ENCODE data around the gene TMEM44.

TMEM44 gene, protein sequence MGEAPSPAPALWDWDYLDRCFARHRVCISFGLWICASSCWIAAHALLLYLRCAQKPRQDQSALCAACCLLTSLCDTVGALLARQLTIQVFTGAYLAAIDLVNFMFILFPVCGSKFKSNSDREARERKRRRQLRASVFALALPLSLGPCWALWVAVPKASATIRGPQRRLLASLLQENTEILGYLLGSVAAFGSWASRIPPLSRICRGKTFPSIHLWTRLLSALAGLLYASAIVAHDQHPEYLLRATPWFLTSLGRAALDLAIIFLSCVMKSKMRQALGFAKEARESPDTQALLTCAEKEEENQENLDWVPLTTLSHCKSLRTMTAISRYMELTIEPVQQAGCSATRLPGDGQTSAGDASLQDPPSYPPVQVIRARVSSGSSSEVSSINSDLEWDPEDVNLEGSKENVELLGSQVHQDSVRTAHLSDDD

GRCh38 chr3:194633349-194634004 lies at the start of gene TMEM44:
TSS of gene TMEM44 (minus strand) at chr3:194633419. CDS start at chr3:194633215, 204 bp downstream.
- DNase-seq (ENCODE audit: low read depth in 2 of 2) = peak in 1 of 2 experiments; percentile 27

DNA sequence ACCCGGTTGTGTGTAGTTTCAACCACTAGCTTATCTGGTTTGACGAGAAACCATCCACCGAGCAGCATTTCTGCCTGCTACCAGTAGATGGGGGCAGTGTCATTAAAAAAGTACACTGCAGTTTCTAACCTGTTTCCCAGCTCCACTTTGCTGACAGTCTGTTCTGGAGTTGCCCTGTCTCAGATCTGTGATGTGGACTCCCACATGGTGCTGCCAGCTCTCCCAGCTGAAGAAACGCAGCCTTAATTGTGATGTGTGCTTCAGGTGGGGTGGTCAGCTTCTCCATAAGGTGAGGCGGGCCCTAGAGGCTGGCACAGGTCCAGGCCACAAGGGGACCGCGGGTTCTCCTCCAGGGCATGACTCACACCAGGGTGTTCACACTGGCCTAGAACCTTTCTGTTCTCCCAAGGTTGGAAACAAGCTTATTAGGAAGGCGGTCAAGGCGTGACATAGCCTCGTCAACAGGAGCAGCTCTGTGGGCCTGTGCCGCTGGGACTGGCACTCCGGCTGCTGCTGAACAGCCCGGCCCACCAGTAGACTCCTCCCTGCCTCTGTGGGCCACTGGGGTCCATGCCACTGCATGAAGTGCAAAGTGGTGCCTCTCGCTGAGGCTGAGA lies 49.6 kb upstream of the TMEM44 start:
- DNase-seq (ENCODE audit: low read depth in 2 of 2) = peak in 1 of 2 experiments; percentile 54

DNA sequence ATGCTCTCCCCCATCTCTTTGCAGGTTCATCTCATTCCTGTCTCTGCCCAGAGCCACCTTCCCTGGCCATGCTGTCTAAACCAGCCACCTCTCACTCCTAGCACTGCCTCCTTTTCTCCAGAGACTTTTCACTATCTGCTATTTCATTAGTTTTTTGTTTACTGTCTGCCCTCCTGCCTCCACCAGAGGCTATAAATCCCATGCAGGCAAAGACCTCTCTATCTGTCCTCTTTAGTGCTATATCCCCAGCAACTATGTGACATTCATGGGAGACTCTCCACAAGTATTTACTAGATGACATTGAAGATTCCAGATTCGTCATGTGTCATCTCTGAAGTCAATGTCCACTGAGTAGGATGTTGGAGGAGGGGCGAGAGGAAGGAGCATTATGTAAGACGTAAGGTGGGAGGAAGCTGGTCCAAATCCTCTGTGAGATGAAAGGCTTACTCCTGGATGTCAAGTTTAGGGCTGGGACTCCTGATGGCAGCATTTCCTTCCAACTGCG lies 49.0 kb upstream of the TMEM44 start:
- no peak for DNase-seq (ENCODE audit: low read depth in 2 of 2)

DNA sequence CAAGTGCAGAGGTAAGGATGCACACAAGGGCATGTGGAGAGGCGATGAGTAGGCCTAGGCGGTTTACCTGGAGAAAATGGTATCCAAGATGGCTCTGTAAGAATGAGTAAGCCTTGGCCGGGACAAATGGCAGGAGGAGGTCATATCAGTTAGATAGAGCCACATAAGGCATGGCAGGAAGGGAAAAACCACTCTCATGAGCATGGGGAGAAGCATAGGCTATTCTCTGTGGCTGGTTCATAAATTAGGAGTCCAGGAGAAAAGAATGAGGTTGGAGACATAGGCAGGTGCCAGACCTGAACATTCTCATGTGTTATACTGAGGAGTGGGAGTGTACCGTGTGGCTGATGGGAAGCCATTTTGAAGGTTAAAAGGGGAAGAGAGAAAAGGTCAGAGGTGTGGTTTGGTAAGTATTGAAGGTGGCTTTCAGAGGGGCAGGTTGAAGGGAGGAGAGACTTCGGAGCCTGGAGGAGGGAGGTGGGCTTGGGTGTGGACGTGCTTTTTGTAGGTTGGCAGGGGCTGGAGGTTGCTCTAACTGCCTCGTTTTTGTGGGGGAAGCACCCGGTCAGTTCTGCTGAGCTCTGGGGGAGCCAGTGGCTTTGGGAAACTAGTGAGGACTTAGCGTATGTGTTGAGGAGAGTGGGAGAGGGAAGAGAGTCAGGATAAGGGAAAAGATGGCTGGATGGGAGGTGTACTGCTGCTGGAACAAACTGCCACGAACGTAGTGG lies 47.8 kb upstream of the TMEM44 start:
- DNase-seq (ENCODE audit: low read depth in 2 of 2) = no peak

GRCh38 chr3:194676471-194676870 lies 43.3 kb upstream of the TMEM44 start:
- DNase-seq (ENCODE audit: low read depth in 2 of 2) = no peak

- no peak for DNase-seq (ENCODE audit: low read depth in 2 of 2)
Observed at GRCh38 chr3:194675680-194676079, 42.5 kb upstream of the TMEM44 start.

- DNase-seq (ENCODE audit: low read depth in 2 of 2) = no peak
Observed at GRCh38 chr3:194675081-194675640, 41.9 kb upstream of the TMEM44 start.

- DNase-seq (ENCODE audit: low read depth in 2 of 2) = no peak
Observed at GRCh38 chr3:194673761-194674160, 40.5 kb upstream of the TMEM44 start.

DNA sequence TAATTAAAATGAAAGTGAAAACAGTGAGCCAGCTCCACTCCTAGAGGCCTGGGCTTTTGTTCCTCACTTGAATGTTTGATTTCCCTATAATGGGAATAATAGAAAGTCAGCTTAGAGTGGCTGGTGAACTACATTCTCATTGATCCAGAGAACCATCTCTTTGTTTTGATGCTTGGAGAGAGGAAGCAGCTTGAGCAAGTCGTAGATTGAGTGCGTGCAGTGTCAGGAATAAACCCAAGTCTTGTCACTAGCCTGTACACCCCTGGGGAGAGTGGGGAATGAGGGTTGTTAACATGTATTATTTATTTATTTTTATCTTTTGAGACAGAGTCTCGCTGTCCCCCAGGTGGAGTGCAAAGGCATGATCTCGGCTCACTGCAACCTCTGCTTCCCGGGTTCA lies 39.7 kb upstream of the TMEM44 start:
- no peak for DNase-seq (ENCODE audit: low read depth in 2 of 2)

DNA sequence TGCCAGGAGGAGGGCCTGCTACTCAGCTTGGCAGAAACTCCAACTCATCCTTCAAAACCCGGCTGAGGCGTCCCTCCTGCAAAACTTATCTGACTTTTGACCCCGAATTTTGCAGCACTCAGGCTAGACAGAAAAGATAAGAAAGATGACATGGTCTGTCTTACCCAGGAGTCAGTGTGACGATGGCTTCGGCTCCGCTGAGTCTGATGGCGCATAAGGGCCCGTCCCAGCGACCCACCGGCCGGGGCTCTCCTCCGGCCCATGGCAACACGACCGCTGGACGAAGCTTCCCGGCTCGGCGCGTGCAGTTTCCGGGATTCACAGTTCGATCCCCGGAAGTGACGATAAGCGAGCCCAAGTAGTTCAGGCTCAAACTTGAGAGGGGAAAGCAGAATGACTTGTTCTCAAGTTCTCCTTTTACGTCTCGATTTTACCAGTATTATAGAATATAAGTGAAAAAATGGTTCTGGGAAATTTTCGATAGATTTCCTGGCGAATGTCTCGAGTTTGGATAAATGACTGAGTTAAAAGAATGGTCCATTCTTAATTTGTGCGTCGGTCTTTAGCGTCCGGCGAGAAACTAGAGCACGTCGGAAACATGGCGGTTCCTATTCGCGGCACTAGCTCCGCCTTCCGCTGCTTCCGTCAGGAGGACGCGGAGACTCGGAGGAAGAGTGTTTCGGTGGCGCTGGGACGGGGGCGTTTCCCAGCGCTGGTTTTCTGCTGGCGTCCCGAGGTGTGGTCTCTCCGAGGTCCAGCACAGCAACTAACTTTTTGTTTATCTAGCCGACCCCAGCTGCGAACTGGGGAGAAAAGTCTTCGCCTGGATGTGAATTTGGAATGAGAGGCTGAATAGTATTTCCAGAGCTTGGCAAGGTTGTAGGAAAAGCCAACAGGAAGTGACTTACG lies 38.9 kb upstream of the TMEM44 start, which contains the start of gene LSG1:
LSG1 (minus strand) TSS at position 292 of the 909 bp plus-strand sequence; CDS start at position 263, 29 bp downstream.
- DNase-seq (ENCODE audit: low read depth in 2 of 2) = peak; percentile 89 to 91

- no peak for DNase-seq (ENCODE audit: low read depth in 2 of 2)
Observed at GRCh38 chr3:194671511-194671899, 38.3 kb upstream of the TMEM44 start.

DNA sequence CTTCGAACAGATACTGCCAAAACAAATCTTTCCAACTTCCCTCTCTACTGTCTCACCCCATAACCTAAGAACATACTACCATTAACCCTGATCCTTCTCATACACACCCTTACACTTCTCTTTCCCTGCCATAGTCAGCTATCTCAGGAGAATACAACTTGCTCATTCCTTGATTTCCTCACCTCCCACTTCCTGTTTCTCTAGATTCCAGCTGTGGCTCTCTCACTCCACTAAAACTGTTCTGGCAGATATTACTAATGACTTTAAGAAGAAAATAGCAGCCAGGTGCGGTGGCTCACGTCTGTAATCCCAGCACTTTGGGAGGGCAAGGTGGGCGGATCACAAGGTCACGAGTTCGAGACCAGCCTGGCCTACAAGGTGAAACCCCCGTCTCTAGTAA lies 34.1 kb upstream of the TMEM44 start:
- no peak for DNase-seq (ENCODE audit: low read depth in 2 of 2)

GRCh38 chr3:194664857-194665256 lies 31.6 kb upstream of the TMEM44 start:
- DNase-seq (ENCODE audit: low read depth in 2 of 2) = no peak

GRCh38 chr3:194661946-194662345 lies 28.7 kb upstream of the TMEM44 start:
- DNase-seq (ENCODE audit: low read depth in 2 of 2) = no peak

- DNase-seq (ENCODE audit: low read depth in 2 of 2) = no peak
Observed at GRCh38 chr3:194661374-194661773, 28.2 kb upstream of the TMEM44 start.

GRCh38 chr3:194659778-194660177 lies 26.6 kb upstream of the TMEM44 start:
- no peak for DNase-seq (ENCODE audit: low read depth in 2 of 2)

DNA sequence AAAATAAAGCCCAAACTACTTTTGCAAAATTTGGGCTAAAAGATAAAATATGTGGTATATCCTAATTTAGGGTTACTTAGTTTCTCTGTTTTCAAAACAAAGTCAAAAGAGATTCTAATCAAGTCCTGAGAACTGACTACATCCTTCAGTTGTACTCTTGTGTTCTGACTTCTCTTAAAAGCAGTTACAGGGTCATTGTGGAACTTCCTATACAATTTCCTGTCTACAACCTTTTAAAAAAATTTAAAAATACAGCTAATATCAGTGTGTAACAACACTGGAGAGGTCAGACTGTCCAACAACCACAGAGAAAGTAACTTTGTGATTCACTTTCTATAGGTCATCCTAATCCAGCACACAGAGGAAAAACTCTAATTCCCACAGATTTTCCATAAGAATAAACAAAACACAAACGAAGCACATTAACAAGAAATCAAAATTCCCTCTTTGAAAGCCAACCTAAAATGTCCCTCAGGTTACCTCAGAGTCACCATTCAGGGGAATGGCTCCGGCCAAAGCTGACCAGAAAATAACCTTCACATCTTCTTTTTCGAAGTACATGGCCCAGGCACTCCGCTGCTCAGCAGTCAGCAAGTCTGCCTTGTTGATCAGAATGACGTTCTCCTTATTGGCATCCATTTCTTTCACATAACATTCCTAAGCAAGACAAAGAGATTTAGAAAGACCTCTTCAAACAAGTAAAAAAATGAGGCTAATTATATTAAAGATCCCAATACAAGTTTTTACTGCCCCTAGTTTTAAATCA lies 25.4 kb upstream of the TMEM44 start:
- no peak for DNase-seq (ENCODE audit: low read depth in 2 of 2)

DNA sequence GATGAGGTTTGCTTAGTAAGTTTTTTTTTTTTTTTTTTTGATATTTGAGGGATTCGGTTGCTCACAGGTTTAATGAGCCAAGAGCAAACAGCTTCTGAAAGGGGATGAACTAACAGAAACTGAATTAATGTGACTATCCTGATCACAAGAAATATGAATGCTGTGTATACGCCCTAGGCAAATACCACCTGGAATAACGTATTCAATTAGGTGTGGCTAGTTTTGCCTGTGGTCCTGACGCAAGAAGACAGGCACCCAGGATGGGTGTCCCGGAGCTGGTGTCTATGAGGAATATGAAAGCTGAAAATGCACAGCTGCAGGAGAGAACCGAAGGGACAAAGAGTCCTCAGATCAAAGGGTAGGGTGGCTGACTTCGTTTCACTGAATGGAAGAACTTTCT lies 24.2 kb upstream of the TMEM44 start:
- DNase-seq (ENCODE audit: low read depth in 2 of 2) = no peak

- DNase-seq (ENCODE audit: low read depth in 2 of 2) = no peak
Observed at GRCh38 chr3:194654443-194654842, 21.2 kb upstream of the TMEM44 start.

DNA sequence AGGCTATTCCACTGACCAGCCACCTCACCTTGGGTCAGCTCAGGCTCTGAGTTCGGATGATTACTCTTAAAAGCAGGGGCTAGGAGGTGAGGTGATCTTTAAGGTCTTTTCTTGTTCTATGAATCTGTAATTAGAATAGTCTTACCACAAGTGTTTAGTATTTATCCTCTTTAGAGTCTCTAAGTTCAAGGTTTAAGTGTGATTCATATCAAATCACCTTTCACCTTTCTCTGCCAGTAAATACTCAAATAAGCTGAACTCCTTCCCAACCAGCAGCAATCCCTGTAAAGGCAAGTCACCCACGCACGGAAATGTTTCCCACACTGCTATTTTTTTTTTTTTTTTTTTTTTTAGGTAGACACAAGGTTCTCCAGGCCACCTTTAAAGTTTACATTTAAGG lies 14.5 kb upstream of the TMEM44 start:
- DNase-seq (ENCODE audit: low read depth in 2 of 2) = no peak

All from fibroblast of skin of left biceps (primary cell).